ENCODE measurements around the gene KCNAB1. TPM values are rescaled to one million over a fixed set of nuclear protein-coding genes. Genes with fewer than 3 reads are reported as not detected.

Gene KCNAB1
- total RNA-seq, 1 donor from 2014 or later = 2.4 TPM

GRCh38 chr3:156443079-156443478, 322.7 kb downstream of the KCNAB1 start:
- TF ChIP-seq, protein P1, sequence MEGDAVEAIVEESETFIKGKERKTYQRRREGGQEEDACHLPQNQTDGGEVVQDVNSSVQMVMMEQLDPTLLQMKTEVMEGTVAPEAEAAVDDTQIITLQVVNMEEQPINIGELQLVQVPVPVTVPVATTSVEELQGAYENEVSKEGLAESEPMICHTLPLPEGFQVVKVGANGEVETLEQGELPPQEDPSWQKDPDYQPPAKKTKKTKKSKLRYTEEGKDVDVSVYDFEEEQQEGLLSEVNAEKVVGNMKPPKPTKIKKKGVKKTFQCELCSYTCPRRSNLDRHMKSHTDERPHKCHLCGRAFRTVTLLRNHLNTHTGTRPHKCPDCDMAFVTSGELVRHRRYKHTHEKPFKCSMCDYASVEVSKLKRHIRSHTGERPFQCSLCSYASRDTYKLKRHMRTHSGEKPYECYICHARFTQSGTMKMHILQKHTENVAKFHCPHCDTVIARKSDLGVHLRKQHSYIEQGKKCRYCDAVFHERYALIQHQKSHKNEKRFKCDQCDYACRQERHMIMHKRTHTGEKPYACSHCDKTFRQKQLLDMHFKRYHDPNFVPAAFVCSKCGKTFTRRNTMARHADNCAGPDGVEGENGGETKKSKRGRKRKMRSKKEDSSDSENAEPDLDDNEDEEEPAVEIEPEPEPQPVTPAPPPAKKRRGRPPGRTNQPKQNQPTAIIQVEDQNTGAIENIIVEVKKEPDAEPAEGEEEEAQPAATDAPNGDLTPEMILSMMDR (IDR thresholded peaks at IDR 0.05; ENCODE audit: borderline replicate concordance) = no peak
- no peak overlapping the region for H3K27ac ChIP-seq (replicated peaks)

GRCh38 chr3:156445117-156446090, 325.0 kb downstream of the KCNAB1 start:
- no peak overlapping the region for H3K27ac ChIP-seq (replicated peaks)
- intact Hi-C loops (cut with micrococcal nuclease) = no loop called here
- H3K36me3 ChIP-seq = no peaks in the 10 kb centered on the region
- no peak overlapping the region for H3K4me3 ChIP-seq
- H3K27me3 ChIP-seq (ENCODE audit: low read depth) = no peaks in the 10 kb centered on the region
- TF ChIP-seq, protein P1 (IDR thresholded peaks at IDR 0.05; ENCODE audit: borderline replicate concordance) = no peak
- no peaks in the 10 kb centered on the region for H3K9me3 ChIP-seq (replicated peaks)
- peaks cover 14% of the 10 kb centered on the region for H3K4me1 ChIP-seq
- no peak for DNase-seq

More at GRCh38 chr3:156443079-156443478, 322.7 kb downstream of the KCNAB1 start:
- H3K4me3 ChIP-seq = no peak overlapping the region
- H3K36me3 ChIP-seq = no peaks in the 10 kb centered on the region
- intact Hi-C loops (cut with micrococcal nuclease) = no loop called here
- no peaks in the 10 kb centered on the region for H3K27me3 ChIP-seq (ENCODE audit: low read depth)
- H3K4me1 ChIP-seq = peaks cover 14% of the 10 kb centered on the region
- H3K9me3 ChIP-seq (replicated peaks) = no peaks in the 10 kb centered on the region
- DNase-seq = no peak

DNA sequence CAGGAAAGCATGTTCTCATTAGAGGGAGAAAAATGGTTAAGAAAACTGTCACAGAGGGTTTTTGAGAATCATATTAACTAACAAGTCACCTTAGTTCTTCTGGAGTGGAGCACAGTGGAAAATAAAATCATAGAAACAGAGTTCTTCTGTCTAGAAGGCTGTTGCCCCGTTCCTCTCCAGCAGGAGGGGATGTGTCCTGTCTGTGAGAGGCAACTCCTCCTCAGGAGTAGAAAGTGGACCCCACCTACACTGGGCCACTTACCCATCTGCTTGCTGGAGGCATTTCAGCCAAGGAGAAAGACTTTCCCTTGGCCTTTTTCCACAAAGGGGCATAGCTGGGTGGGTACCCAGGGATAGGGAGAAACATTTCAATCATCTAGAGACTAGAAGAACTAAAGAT, 327.9 kb downstream of the KCNAB1 start:
- intact Hi-C loops (cut with micrococcal nuclease) = no loop called here
- no peaks in the 10 kb centered on the region for H3K9me3 ChIP-seq (replicated peaks)
- no peak overlapping the region for H3K27ac ChIP-seq (replicated peaks)
- H3K36me3 ChIP-seq = no peaks in the 10 kb centered on the region
- no peak overlapping the region for H3K4me3 ChIP-seq
- TF ChIP-seq, protein P1 (IDR thresholded peaks at IDR 0.05; ENCODE audit: borderline replicate concordance) = peak; percentile 22
- no peaks in the 10 kb centered on the region for H3K27me3 ChIP-seq (ENCODE audit: low read depth)
- no peak for DNase-seq
- H3K4me1 ChIP-seq = peaks cover 12% of the 10 kb centered on the region

DNA sequence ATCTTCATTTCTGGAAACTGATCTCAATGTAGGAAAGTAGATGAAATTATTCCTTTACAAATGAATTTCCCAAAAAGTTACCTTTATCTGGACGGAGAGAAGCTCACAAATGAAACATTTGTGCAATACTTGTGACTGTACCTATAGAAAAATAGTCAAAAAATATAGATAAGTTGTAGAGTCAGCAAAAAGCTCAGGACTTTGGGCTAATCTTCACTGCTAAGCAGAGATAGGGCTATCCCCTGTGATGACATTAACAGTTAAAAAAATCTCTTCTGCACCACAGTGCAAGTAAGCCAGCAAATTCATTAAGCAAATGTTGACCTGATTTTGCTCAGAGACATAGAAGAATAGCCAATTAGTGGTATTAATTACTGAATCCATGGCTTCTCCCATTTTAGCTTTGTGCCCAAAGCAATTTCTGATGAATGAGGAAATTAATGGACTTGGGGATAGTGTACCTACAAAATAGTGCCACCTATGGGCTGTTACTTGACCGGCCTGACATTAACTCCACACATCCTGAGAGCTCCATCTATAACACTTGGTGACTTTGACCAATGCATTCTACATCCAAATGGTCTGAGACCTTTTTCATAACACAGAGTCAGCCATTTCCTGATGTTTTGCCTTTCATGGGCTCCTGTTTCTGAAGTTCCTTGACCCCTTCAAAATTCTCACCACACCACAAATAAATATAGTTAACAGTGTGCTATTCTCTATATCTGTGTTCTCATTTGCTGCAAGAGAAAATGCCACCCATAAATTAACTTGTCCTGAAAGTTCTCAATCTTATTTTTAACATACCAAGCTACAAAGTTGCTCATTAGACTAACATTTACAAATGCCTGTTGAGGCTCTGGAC, 329.6 kb downstream of the KCNAB1 start:
- Histone ChIP-seq H3K9me3 (replicated peaks) (no peaks in the 10 kb centered on the region), H3K36me3 (no peaks in the 10 kb centered on the region), H3K27ac (replicated peaks) (no peak overlapping the region), H3K4me1 (no peaks in the 10 kb centered on the region), H3K27me3 (ENCODE audit: low read depth) (no peaks in the 10 kb centered on the region), H3K4me3 (no peak overlapping the region)
- no peak for DNase-seq
- intact Hi-C loops (cut with micrococcal nuclease) = no loop called here
- TF ChIP-seq, protein P1 (IDR thresholded peaks at IDR 0.05; ENCODE audit: borderline replicate concordance) = peak; percentile 71

GRCh38 chr3:156455839-156456238, 335.5 kb downstream of the KCNAB1 start:
- intact Hi-C loops (cut with micrococcal nuclease) = no loop called here
- no peak overlapping the region for H3K27ac ChIP-seq (replicated peaks)
- H3K4me1 ChIP-seq = peaks cover 20% of the 10 kb centered on the region
- no peaks in the 10 kb centered on the region for H3K36me3 ChIP-seq
- H3K9me3 ChIP-seq (replicated peaks) = no peaks in the 10 kb centered on the region
- H3K27me3 ChIP-seq (ENCODE audit: low read depth) = no peaks in the 10 kb centered on the region
- H3K4me3 ChIP-seq = no peak overlapping the region
- no peak for DNase-seq
- TF ChIP-seq, protein P1 (IDR thresholded peaks at IDR 0.05; ENCODE audit: borderline replicate concordance) = no peak
